Neuronal stem cell (in vitro differentiated cells): ENCODE data around the gene TBC1D21.

ENCODE experiments used
- DNase-seq: peaks from one replicate; pipeline ENCODE4 v3.0.0-alpha.2; 2013; ENCODE audit warnings: low spot score
- H2AFZ ChIP-seq: one replicate; pipeline ENCODE4 v1.6.1; 2013; ENCODE audit warnings: mild to moderate bottlenecking, low read length, inconsistent platforms
- H2AK5ac ChIP-seq: 2 replicates; pipeline ENCODE4 v1.6.1; 2013; ENCODE audit warnings: low read depth, mild to moderate bottlenecking, inconsistent platforms, low read length, moderate library complexity, mixed read lengths
- H2BK120ac ChIP-seq: 2 replicates; pipeline ENCODE4 v1.6.1; 2013; ENCODE audit warnings: low read depth, mild to moderate bottlenecking, inconsistent platforms, low read length, moderate library complexity, mixed read lengths
- H2BK12ac ChIP-seq: one replicate; pipeline ENCODE4 v1.6.1; 2013; ENCODE audit warnings: low read length, inconsistent platforms
- H2BK15ac ChIP-seq: 2 replicates; pipeline ENCODE4 v1.6.1; 2013; ENCODE audit warnings: mild to moderate bottlenecking, low read length, inconsistent platforms, mixed read lengths
- H2BK5ac ChIP-seq: one replicate; pipeline ENCODE4 v1.6.1; 2013; ENCODE audit warnings: inconsistent platforms, mild to moderate bottlenecking, low read length, moderate library complexity
- H3K14ac ChIP-seq: one replicate; pipeline ENCODE4 v1.6.1; 2013; ENCODE audit warnings: low read length, inconsistent platforms
- H3K18ac ChIP-seq: 2 replicates; pipeline ENCODE4 v1.6.1; 2013; ENCODE audit warnings: low read length, inconsistent platforms
- H3K23ac ChIP-seq: 2 replicates; pipeline ENCODE4 v1.6.1; 2013; ENCODE audit warnings: low read depth, mild to moderate bottlenecking, mixed read lengths, low read length, inconsistent platforms; ENCODE audit not compliant: poor library complexity
- H3K27ac ChIP-seq: replicated peaks from 3 replicates; pipeline ENCODE4 v1.5.1; 2013; ENCODE audit warnings: low read length, inconsistent platforms
- H3K27me3 ChIP-seq, 3 experiments: 2 replicates each; pipeline ENCODE4 v1.6.1; 2013; ENCODE audit warnings: low read length in 3 of 3, mild to moderate bottlenecking in 2 of 3, inconsistent platforms in 1 of 3, low read depth in 1 of 3, mixed read lengths in 1 of 3, moderate library complexity in 1 of 3; ENCODE audit not compliant: control insufficient read depth in 3 of 3, insufficient read depth in 3 of 3
- H3K36me3 ChIP-seq, 2 donors: replicated peaks in 1 of 2; 2 replicates each; pipeline ENCODE4 v1.6.1; 2013; ENCODE audit warnings: low read length in 2 of 2; ENCODE audit not compliant: control insufficient read depth in 2 of 2, insufficient read depth in 2 of 2
- H3K4ac ChIP-seq: 2 replicates; pipeline ENCODE4 v1.6.1; 2013; ENCODE audit warnings: inconsistent platforms, mild to moderate bottlenecking, low read length, moderate library complexity
- H3K4me1 ChIP-seq, 2 donors: 1 replicate in 1 of 2; 2 replicates in 1 of 2; pipeline ENCODE4 v1.6.1; 2013; ENCODE audit warnings: low read length in 2 of 2, low read depth in 1 of 2; ENCODE audit not compliant: control insufficient read depth in 2 of 2, insufficient read depth in 1 of 2
- H3K4me2 ChIP-seq: one replicate; pipeline ENCODE4 v1.6.1; 2013; ENCODE audit warnings: mild to moderate bottlenecking, low read length, inconsistent platforms; ENCODE audit not compliant: insufficient read depth, poor library complexity, severe bottlenecking
- H3K4me3 ChIP-seq, 2 donors: 2 replicates each; pipeline ENCODE4 v1.5.1; 2013; ENCODE audit warnings: low read length in 2 of 2, mild to moderate bottlenecking in 2 of 2, inconsistent platforms in 1 of 2, moderate library complexity in 1 of 2
- H3K79me1 ChIP-seq: one replicate; pipeline ENCODE4 v1.6.1; 2013; ENCODE audit warnings: low read depth, mild to moderate bottlenecking, inconsistent platforms, low read length, moderate library complexity
- H3K9ac ChIP-seq: one replicate; pipeline ENCODE4 v1.6.1; 2013; ENCODE audit warnings: mild to moderate bottlenecking, low read depth, low read length, inconsistent platforms; ENCODE audit not compliant: poor library complexity
- H3K9me3 ChIP-seq, 2 donors: replicated peaks in 1 of 2; 2 replicates each; pipeline versions ENCODE3 to v1.6.1; 2013; ENCODE audit warnings: low read length in 2 of 2, mild to moderate bottlenecking in 2 of 2, inconsistent platforms in 1 of 2, low read depth in 1 of 2, mixed read lengths in 1 of 2, moderate library complexity in 1 of 2; ENCODE audit not compliant: control insufficient read depth in 2 of 2, insufficient read depth in 1 of 2
- H4K8ac ChIP-seq: one replicate; pipeline ENCODE4 v1.6.1; 2013; ENCODE audit warnings: low read depth, mild to moderate bottlenecking, inconsistent platforms, low read length, moderate library complexity
- H4K91ac ChIP-seq: one replicate; pipeline ENCODE4 v1.6.1; 2013; ENCODE audit warnings: low read length, low read depth, mild to moderate bottlenecking, inconsistent platforms; ENCODE audit not compliant: poor library complexity
- WGBS, 2 donors: extraction: QIAGEN DNeasy Blood & Tissue Kit; methylation state at CpG; one replicate each; pipeline ENCODE4 v1.1.7; 2013; ENCODE audit warnings: missing lambda C conversion rate in 2 of 2, mixed read lengths in 1 of 2; ENCODE audit not compliant: insufficient read length in 2 of 2, insufficient replicate concordance in 1 of 2; ENCODE audit errors: extremely low coverage in 2 of 2; 5-methylcytosine and 5-hydroxymethylcytosine counted together

The TBC1D21 gene

DNA sequence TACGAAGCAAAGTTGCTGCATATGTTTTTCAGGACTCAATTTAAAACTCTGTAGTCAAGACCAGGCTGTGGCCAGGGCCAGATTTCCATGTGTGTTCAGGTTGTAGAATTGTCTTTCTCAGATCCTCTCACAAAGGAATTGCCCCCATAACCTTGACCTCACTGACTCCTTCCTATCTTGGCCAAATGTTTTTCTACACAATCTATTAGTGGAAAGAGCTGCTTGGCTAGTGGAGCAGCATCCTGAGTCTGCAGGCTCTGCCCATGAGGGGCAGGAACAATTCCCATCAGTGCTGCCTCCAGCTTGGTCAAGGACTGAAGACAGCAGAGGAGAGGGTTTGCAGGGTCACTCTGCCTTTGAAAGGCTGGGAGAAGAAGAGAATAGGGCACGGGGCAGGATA, 6.9 kb upstream of the TBC1D21 start:
- H3K27ac ChIP-seq = no peak overlapping the region
- no peak overlapping the region for H2AFZ ChIP-seq
- H3K18ac ChIP-seq = peak overlapping the region; percentile 25
- H2BK12ac ChIP-seq = no peak overlapping the region
- no peak overlapping the region for H3K4me3 ChIP-seq
- no peak overlapping the region for H3K4me2 ChIP-seq
- H2AK5ac ChIP-seq = no peak overlapping the region
- no peak overlapping the region for H4K91ac ChIP-seq
- no peaks in the 10 kb centered on the region for H3K79me1 ChIP-seq
- peaks cover 0 to 24% (median 0%) of the 10 kb centered on the region in 3 experiments for H3K27me3 ChIP-seq
- no peak overlapping the region for H3K14ac ChIP-seq
- no peaks in the 10 kb centered on the region for H3K36me3 ChIP-seq
- no peak overlapping the region for H3K23ac ChIP-seq
- H3K4me1 ChIP-seq = peaks cover 0 to 3% of the 10 kb centered on the region in 2 donors
- H2BK5ac ChIP-seq = no peak overlapping the region
- no peak overlapping the region for H2BK120ac ChIP-seq
- no peak overlapping the region for H3K9ac ChIP-seq
- WGBS, 2 donors = no CpG with 5 or more reads among the region's 2 CpGs
- H4K8ac ChIP-seq = no peak overlapping the region
- H3K9me3 ChIP-seq = no peaks in the 10 kb centered on the region
- H2BK15ac ChIP-seq = no peak overlapping the region
- H3K4ac ChIP-seq = no peak overlapping the region
- no peak for DNase-seq

DNA sequence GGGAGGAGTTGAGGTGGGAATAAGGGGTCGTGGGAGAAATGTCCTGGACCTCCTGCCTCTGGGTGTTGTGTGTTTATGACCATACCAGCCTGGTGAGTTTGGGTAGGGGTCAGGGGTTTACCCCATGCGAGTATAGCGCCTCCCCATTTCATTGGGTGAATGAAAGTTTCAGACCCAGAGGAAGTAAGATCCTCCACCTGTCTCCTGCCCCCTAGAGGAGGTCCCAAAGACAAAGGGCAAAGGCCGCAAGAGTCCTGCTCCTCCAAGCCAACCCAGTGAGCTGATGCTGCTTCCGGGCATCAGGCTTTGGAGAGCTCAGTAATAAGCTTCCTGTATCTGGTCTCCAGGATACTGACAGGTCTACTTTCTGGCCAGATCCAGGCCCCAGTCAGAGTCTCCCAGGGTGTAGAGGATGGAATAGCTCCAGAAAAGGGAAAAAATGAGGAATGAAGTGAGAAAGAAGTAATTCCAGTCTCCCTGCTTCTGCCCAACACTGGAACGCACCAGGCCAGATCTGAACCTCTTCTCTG, 6.4 kb upstream of the TBC1D21 start:
- no CpG with 5 or more reads among the region's 6 CpGs for WGBS, 2 donors
- Histone ChIP-seq H2AK5ac (no peak overlapping the region), H2AFZ (no peak overlapping the region), H2BK120ac (no peak overlapping the region), H3K23ac (no peak overlapping the region), H3K79me1 (no peaks in the 10 kb centered on the region), H2BK12ac (no peak overlapping the region), H3K27me3 (peaks cover 0 to 24% (median 0%) of the 10 kb centered on the region in 3 experiments), H3K4me3 (no peak overlapping the region), H2BK15ac (no peak overlapping the region), H3K18ac (peak overlapping the region; percentile 25), H3K4me2 (no peak overlapping the region), H2BK5ac (no peak overlapping the region), H4K8ac (no peak overlapping the region), H3K27ac (no peak overlapping the region), H3K9ac (no peak overlapping the region), H3K14ac (no peak overlapping the region), H4K91ac (no peak overlapping the region), H3K9me3 (no peaks in the 10 kb centered on the region), H3K4me1 (peaks cover 0 to 3% of the 10 kb centered on the region in 2 donors), H3K4ac (no peak overlapping the region), H3K36me3 (no peaks in the 10 kb centered on the region)
- DNase-seq = no peak

DNA sequence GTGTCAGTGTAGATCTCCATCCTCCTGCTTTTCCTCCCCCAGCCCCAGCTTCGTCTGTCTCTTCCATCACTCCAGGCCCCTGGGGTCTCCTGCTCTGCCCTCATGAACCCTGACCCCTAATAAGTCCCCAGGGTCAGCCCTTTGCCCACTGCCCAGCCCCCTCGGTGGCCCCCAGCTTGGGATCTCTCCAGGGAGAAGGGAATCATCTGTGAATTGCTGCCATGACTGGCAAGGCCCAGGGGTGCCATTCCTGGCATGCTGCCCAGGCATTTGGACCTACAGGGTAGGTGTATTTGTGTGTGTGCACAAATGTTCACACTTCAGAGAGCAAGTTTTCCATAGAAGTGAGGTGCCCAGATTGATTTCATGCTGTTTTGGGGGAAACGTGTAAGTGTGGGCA, 5.9 kb upstream of the TBC1D21 start:
- Histone ChIP-seq H2BK120ac (no peak overlapping the region), H3K36me3 (no peaks in the 10 kb centered on the region), H2BK5ac (no peak overlapping the region), H3K23ac (no peak overlapping the region), H2BK15ac (no peak overlapping the region), H3K79me1 (no peaks in the 10 kb centered on the region), H4K91ac (no peak overlapping the region), H3K18ac (no peak overlapping the region), H4K8ac (no peak overlapping the region), H3K4me2 (no peak overlapping the region), H2AK5ac (no peak overlapping the region), H3K4me1 (peaks cover 0 to 2% of the 10 kb centered on the region in 2 donors), H2BK12ac (no peak overlapping the region), H2AFZ (no peak overlapping the region), H3K4ac (no peak overlapping the region), H3K9ac (no peak overlapping the region), H3K14ac (no peak overlapping the region), H3K4me3 (no peak overlapping the region), H3K9me3 (no peaks in the 10 kb centered on the region), H3K27me3 (peaks cover 0 to 24% (median 0%) of the 10 kb centered on the region in 3 experiments), H3K27ac (no peak overlapping the region)
- no CpG with 5 or more reads among the region's 3 CpGs for WGBS, 2 donors
- no peak for DNase-seq

DNA sequence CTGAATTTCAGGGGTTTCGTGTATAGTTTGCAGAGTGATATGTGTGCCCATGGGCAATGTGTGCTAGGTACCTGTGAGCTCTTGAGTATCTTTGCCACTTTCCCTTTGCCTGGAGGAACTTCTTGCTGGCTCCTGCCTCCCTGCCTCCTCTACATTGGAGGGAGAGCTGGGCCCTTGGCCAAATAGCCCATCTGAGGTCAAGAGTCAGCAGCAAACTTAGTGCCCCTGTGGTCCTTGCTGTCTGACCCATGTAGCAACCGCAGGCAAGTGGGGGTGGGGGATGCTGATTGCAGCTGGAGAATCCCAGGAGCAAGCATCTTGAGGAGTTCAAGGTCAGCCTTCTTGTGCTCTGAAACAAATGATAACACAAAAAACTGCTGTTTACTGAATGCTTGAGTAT, 5.4 kb upstream of the TBC1D21 start:
- Histone ChIP-seq H3K9me3 (no peaks in the 10 kb centered on the region), H4K8ac (no peak overlapping the region), H3K14ac (no peak overlapping the region), H2BK120ac (no peak overlapping the region), H3K9ac (no peak overlapping the region), H4K91ac (no peak overlapping the region), H3K79me1 (no peaks in the 10 kb centered on the region), H3K36me3 (no peaks in the 10 kb centered on the region), H3K4me3 (no peak overlapping the region), H2AK5ac (no peak overlapping the region), H2BK15ac (no peak overlapping the region), H3K27me3 (peaks cover 0 to 27% (median 0%) of the 10 kb centered on the region in 3 experiments), H2BK5ac (no peak overlapping the region), H3K18ac (no peak overlapping the region), H3K4ac (no peak overlapping the region), H3K4me2 (no peak overlapping the region), H3K23ac (no peak overlapping the region), H2AFZ (no peak overlapping the region), H3K27ac (no peak overlapping the region), H2BK12ac (no peak overlapping the region), H3K4me1 (peaks cover 0 to 2% of the 10 kb centered on the region in 2 donors)
- no CpG with 5 or more reads among the region's 2 CpGs for WGBS, 2 donors
- DNase-seq = no peak
